HG03565 (cell line): ENCODE measurements around the gene PDS5B.
A peak's percentile ranks its signal among the peaks of the same experiment; 100 is the strongest.
"Not testable (repeated sequence)": the region's sequence is repeated elsewhere in the genome, so short reads cannot be mapped to it uniquely, and the experiment has no call there.

Experiments
- ATAC-seq: cut with Tn5 transposase; IDR thresholded peaks from one replicate; pipeline ENCODE4 v1.9.1; 2021; ENCODE audit warnings: mild to moderate bottlenecking, moderate library complexity; ENCODE audit not compliant: unreplicated experiment

The PDS5B gene

GRCh38 chr13:32586080-32586900 is at the start of gene PDS5B:
Gene PDS5B, plus strand, starts transcription at chr13:32586452. Its CDS starts 62,321 bp downstream, at chr13:32648773.
- ATAC-seq = peak; percentile 74

- no peak for ATAC-seq
These were observed 48.6 kb upstream of the PDS5B start for GRCh38 chr13:32537580-32538142.

GRCh38 chr13:32538143-32538620 is 48.1 kb upstream of the PDS5B start:
- ATAC-seq = peak; percentile 46

- ATAC-seq = peak; percentile 96
These were observed 47.5 kb upstream of the PDS5B start, which contains the start of gene N4BP2L2 for GRCh38 chr13:32538621-32539246. Gene N4BP2L2, minus strand, starts transcription at chr13:32538795. Its CDS starts 1,768 bp downstream, at chr13:32537027.

- no peak for ATAC-seq
These were observed 44.0 kb upstream of the PDS5B start for GRCh38 chr13:32542221-32542620.

GRCh38 chr13:32545083-32545482 is 41.2 kb upstream of the PDS5B start:
- no peak for ATAC-seq

GRCh38 chr13:32548837-32549236 is 37.4 kb upstream of the PDS5B start:
- no peak for ATAC-seq

- no peak for ATAC-seq
These were observed 36.5 kb upstream of the PDS5B start for GRCh38 chr13:32549788-32550187.

- no peak for ATAC-seq
These were observed 32.5 kb upstream of the PDS5B start for GRCh38 chr13:32553720-32554119.

GRCh38 chr13:32555613-32556012 is 30.6 kb upstream of the PDS5B start:
- no peak for ATAC-seq

- ATAC-seq = not testable (repeated sequence)
These were observed 25.4 kb upstream of the PDS5B start for GRCh38 chr13:32560842-32561241.

- ATAC-seq = not testable (repeated sequence)
These were observed 10.6 kb upstream of the PDS5B start for GRCh38 chr13:32575687-32576086.

- no peak for ATAC-seq
These were observed 9.2 kb upstream of the PDS5B start for GRCh38 chr13:32577032-32577431.

- ATAC-seq = no peak
These were observed 5.0 kb upstream of the PDS5B start for GRCh38 chr13:32581177-32581786.

GRCh38 chr13:32582281-32582680 is 4.0 kb upstream of the PDS5B start:
- no peak for ATAC-seq

- no peak for ATAC-seq
These were observed 3.3 kb upstream of the PDS5B start for GRCh38 chr13:32582991-32583390.

GRCh38 chr13:32585550-32586079 is 637 bp upstream of the PDS5B start:
- ATAC-seq = no peak

- ATAC-seq = peak; percentile 23
These were observed 959 bp downstream of the PDS5B start for GRCh38 chr13:32587011-32587810.

- no peak for ATAC-seq
These were observed 1.5 kb downstream of the PDS5B start for GRCh38 chr13:32587811-32588170.

GRCh38 chr13:32588736-32589135 is 2.5 kb downstream of the PDS5B start:
- no peak for ATAC-seq
